Coronary artery (tissue), 2 donors: Measurements from ENCODE around the gene C1orf174.

Source experiments
- DNase-seq: peaks from one replicate; pipeline ENCODE4 v3.0.0-alpha.2; 2017; ENCODE audit warnings: low spot score
- H3K27ac ChIP-seq, 2 donors: fragments of 200-600 bp; sonication (generic); one replicate each; pipeline ENCODE4 v1.5.1; 2016 to 2019
- H3K4me3 ChIP-seq: fragments of 200-600 bp; sonication (generic); 2 replicates; pipeline ENCODE4 v1.5.1; 2016; ENCODE audit warnings: mild to moderate bottlenecking, moderate library complexity
- CTCF ChIP-seq: fragments of 200-600 bp; sonication (generic); IDR thresholded peaks from one replicate; pipeline ENCODE4 v1.5.1; 2019; ENCODE audit warnings: antibody characterized with exemption

C1orf174 gene

DNA sequence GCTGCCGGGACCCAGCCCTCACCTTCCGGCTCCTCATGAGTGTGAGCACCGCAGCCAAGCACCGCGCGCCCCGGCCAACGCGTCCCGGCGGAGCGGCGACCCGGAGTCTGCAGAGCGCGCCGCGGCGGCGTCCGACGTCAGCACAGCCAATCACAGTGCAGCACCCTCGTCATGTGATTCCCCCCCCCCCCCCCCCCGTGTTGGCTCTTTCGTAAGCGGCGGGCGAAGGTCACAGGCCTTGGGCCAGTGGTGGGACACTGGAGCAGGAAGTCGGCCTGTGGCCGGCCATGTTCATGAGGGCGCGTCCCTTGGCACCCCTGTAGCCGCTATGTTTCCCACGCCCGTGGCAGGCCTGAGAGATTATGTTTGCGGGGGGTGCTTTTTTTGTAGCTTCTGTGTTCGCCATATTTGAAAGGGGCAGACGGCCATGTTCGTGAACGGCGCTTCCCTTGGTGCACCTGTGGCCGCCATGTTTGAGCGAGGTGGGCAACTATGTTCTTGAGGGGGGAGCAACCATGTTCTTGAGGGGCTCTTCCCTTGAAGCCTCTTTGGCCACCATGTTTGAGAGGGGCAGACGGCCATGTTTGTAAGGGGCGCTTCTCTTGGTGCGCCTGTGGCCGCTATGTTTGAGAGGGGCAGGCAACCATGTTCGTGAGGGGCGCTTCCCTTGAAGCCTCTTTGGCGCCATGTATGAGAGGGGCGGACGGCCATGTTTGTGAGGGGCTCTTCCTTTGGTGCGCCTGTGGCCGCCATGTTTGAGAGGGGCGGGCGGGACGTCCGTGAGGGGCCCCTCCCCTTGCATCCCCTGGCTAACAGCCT is at the start of gene C1orf174:
Gene C1orf174 (minus strand): TSS at position 123 of the 819 bp plus-strand sequence. CDS start 86 bp downstream, at position 37.
- H3K4me3 ChIP-seq, result peak within 1 kb of the TSS; percentile 96
- no peak for TF ChIP-seq CTCF
- H3K27ac ChIP-seq, result peak within 1 kb of the TSS; percentile 83 to 99
- DNase-seq, result peak; percentile 99

DNA sequence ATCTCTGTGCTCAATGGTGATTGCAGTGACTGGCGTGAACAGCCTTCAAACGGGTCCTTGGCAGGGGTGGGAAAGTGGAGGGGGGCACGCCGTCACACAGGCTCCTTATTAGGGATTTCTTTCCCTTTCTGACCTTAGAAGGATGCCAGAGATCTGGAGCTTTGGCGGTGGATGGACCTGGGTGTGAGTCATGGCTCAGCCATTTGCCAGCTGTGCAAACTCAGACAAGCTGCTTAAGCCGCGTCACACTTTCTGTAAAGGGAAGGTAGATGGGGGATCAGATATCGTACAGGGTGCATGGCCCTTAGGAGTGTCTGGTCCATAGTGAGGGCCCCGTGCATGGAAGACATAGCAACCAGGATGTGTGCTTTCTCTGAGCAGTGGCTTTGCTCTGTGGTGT is 48.3 kb upstream of the C1orf174 start:
- TF ChIP-seq CTCF, result no peak
- no peak overlapping the region for H3K27ac ChIP-seq
- DNase-seq, result no peak

GRCh38 chr1:3945916-3946840 is 46.1 kb upstream of the C1orf174 start:
- DNase-seq, result no peak
- TF ChIP-seq CTCF, result no peak
- Histone ChIP-seq H3K4me3 (no peak overlapping the region), H3K27ac (no peak overlapping the region)

More for the DNA sequence above, 48.3 kb upstream of the C1orf174 start:
- H3K4me3 ChIP-seq, result no peak overlapping the region

- DNase-seq, result no peak
- TF ChIP-seq CTCF, result no peak
- H3K27ac ChIP-seq, result no peak overlapping the region
- H3K4me3 ChIP-seq, result no peak overlapping the region
These were observed 45.1 kb upstream of the C1orf174 start for GRCh38 chr1:3945222-3945621.

GRCh38 chr1:3944578-3945125 is 44.6 kb upstream of the C1orf174 start:
- Histone ChIP-seq H3K27ac (no peak overlapping the region), H3K4me3 (no peak overlapping the region)
- no peak for DNase-seq
- no peak for TF ChIP-seq CTCF

GRCh38 chr1:3943806-3944577 is 43.9 kb upstream of the C1orf174 start:
- no peak for DNase-seq
- no peak for TF ChIP-seq CTCF
- Histone ChIP-seq H3K27ac (no peak overlapping the region), H3K4me3 (no peak overlapping the region)
